MM.1S (cell line): ENCODE results near the gene TSPAN7.

ENCODE experiments used
- EZH2 ChIP-seq: fragments of 300-600 bp; sonication (generic); optimal IDR thresholded peaks from 2 replicates; pipeline ENCODE3; 2017; ENCODE audit warnings: low read depth, mild to moderate bottlenecking, antibody characterized with exemption, low read length, mixed read lengths
- EZH2phosphoT487 ChIP-seq: fragments of 300-600 bp; sonication (generic); IDR thresholded peaks from 2 replicates; pipeline ENCODE4 v1.6.1; 2018; ENCODE audit warnings: antibody characterized with exemption, low read length
- TF ChIP-seq, protein P1 (sequence below): fragments of 300-600 bp; sonication (generic); IDR thresholded peaks from 2 replicates; pipeline ENCODE4 v1.5.1; 2016; ENCODE audit warnings: antibody characterized with exemption, low read length, mixed read lengths

DNA sequence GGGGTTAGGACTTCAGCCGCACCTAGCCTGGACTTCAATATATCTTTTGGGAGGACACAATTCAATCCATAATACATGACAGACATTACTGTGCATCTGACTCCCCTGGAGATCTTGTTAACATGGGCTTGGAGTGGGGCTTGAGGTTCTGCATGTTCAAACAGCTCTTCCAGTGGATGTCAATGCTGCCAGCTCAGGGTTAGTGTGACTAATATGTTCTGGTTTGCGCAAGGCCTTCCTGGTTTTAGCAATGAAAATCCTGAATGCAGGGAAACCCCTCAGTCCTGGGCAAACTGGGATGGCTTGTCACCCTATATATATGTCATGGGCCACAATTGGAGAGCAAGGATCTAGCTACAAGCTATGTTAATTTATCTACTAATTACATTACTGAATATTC lies 2.7 kb upstream of the TSPAN7 start:
- TF ChIP-seq EZH2 (no peak), EZH2phosphoT487 (no peak)
- TF ChIP-seq, protein P1, sequence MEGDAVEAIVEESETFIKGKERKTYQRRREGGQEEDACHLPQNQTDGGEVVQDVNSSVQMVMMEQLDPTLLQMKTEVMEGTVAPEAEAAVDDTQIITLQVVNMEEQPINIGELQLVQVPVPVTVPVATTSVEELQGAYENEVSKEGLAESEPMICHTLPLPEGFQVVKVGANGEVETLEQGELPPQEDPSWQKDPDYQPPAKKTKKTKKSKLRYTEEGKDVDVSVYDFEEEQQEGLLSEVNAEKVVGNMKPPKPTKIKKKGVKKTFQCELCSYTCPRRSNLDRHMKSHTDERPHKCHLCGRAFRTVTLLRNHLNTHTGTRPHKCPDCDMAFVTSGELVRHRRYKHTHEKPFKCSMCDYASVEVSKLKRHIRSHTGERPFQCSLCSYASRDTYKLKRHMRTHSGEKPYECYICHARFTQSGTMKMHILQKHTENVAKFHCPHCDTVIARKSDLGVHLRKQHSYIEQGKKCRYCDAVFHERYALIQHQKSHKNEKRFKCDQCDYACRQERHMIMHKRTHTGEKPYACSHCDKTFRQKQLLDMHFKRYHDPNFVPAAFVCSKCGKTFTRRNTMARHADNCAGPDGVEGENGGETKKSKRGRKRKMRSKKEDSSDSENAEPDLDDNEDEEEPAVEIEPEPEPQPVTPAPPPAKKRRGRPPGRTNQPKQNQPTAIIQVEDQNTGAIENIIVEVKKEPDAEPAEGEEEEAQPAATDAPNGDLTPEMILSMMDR: no peak
